OCI-LY7 (cell line): ENCODE data around the gene RDH5. TPM values are rescaled to one million over a fixed set of nuclear protein-coding genes. Genes with fewer than 3 reads are reported as not detected.

Experiments
- BruUV-seq: library from RNA; stranded (reverse); fragments of 400-500 nt; replicated peaks from 2 replicates; lab custom pipeline; 2021; lab: Mats Ljungman, UMichigan
- CTCF ChIA-PET: fragments of 300-600 bp; sonication (Branson Sonifier 250); formaldehyde crosslinking; loops from one replicate; lab custom pipeline; 2022; ENCODE audit warnings: antibody characterized with exemption; ENCODE audit not compliant: unreplicated experiment; lab: Charles Lee
- POLR2A ChIA-PET: fragments of 300-600 bp; sonication (Branson Sonifier 250); formaldehyde crosslinking; loops from one replicate; lab custom pipeline; 2022; ENCODE audit warnings: antibody characterized with exemption; lab: Charles Lee
- DNase-seq: peaks from one replicate; pipeline ENCODE4 v3.0.0-alpha.2; 2015; ENCODE audit warnings: low spot score
- H2AFZ ChIP-seq: fragments of 200-600 bp; sonication (generic), shearing (Covaris generic); 2 replicates; pipeline ENCODE4 v1.6.1; 2014; ENCODE audit warnings: mild to moderate bottlenecking, antibody characterized with exemption, low read length, moderate library complexity
- H3K27ac ChIP-seq: fragments of 200-600 bp; sonication (generic); 2 replicates; pipeline ENCODE4 v1.5.1; 2014; ENCODE audit warnings: mixed run types, low read depth, mild to moderate bottlenecking, moderate library complexity, low read length, inconsistent platforms; ENCODE audit not compliant: poor library complexity, severe bottlenecking
- H3K36me3 ChIP-seq: fragments of 200-600 bp; sonication (generic); 2 replicates; pipeline ENCODE4 v1.6.1; 2014; ENCODE audit warnings: mild to moderate bottlenecking, antibody characterized with exemption, low read length, moderate library complexity, mixed read lengths; ENCODE audit not compliant: insufficient read depth
- H3K4me1 ChIP-seq: fragments of 200-600 bp; sonication (generic); 2 replicates; pipeline ENCODE4 v1.5.1; 2014; ENCODE audit warnings: mild to moderate bottlenecking, low read length; ENCODE audit not compliant: insufficient read depth, poor library complexity, severe bottlenecking
- H3K4me2 ChIP-seq: fragments of 200-600 bp; sonication (generic); 2 replicates; pipeline ENCODE4 v1.6.1; 2014; ENCODE audit warnings: mild to moderate bottlenecking, low read length
- H3K4me3 ChIP-seq: fragments of 200-600 bp; sonication (generic); 2 replicates; pipeline ENCODE4 v1.5.1; 2014; ENCODE audit warnings: mild to moderate bottlenecking, low read depth, low read length; ENCODE audit not compliant: poor library complexity, severe bottlenecking
- H3K79me2 ChIP-seq: fragments of 200-600 bp; sonication (generic); 2 replicates; pipeline ENCODE4 v1.6.1; 2016; ENCODE audit warnings: low read depth, mild to moderate bottlenecking, low read length, moderate library complexity, mixed read lengths; ENCODE audit not compliant: insufficient read depth
- H3K9me2 ChIP-seq: fragments of 200-600 bp; sonication (generic); 2 replicates; pipeline ENCODE4 v1.6.1; 2016; ENCODE audit warnings: mild to moderate bottlenecking, low read length, mixed read lengths; ENCODE audit not compliant: insufficient read depth
- H3K9me3 ChIP-seq: fragments of 200-600 bp; sonication (generic); 2 replicates; pipeline ENCODE4 v1.6.1; 2014; ENCODE audit warnings: mild to moderate bottlenecking, mixed run types, low read length, mixed read lengths
- H4K20me1 ChIP-seq: fragments of 200-600 bp; sonication (generic); 2 replicates; pipeline ENCODE4 v1.6.1; 2014; ENCODE audit warnings: mild to moderate bottlenecking, antibody characterized with exemption, low read length, moderate library complexity, mixed read lengths; ENCODE audit not compliant: insufficient read depth
- CTCF ChIP-seq: fragments of 200-600 bp; sonication (generic); conservative IDR thresholded peaks from 2 replicates; pipeline ENCODE4 v1.5.1; 2014; ENCODE audit warnings: mild to moderate bottlenecking, antibody characterized with exemption, low read length, moderate library complexity, mixed read lengths
- EZH2phosphoT487 ChIP-seq: fragments of 200-600 bp; sonication (generic); IDR thresholded peaks from 2 replicates; pipeline ENCODE4 v1.6.1; 2018; ENCODE audit warnings: low read depth, borderline replicate concordance, mild to moderate bottlenecking, mixed run types, antibody characterized with exemption, low read length, moderate library complexity, mixed read lengths
- intact Hi-C: fragments of 100-400 bp; cut with micrococcal nuclease; formaldehyde crosslinking; loops from one replicate; pipeline ENCODE4 v1.10.0; 2022; ENCODE audit not compliant: unreplicated experiment
- total RNA-seq, 2 experiments: library from RNA; depleted of rRNA in 1 of 2; stranded (reverse); fragments of >200 nt in 1 of 2; shearing (Covaris generic) in 1 of 2; gene quantifications; 2 replicates each; pipeline ENCODE4 v1.2.3, GENCODE V29; 2014 to 2022

The RDH5 gene
- total RNA-seq, 2 experiments from 2014 or later = 6.2 to 20.1 TPM

- Histone ChIP-seq H4K20me1 (no peaks in the 10 kb centered on the region), H3K79me2 (no peaks in the 10 kb centered on the region), H3K36me3 (no peaks in the 10 kb centered on the region), H2AFZ (no peak overlapping the region), H3K9me2 (no peaks in the 10 kb centered on the region), H3K4me2 (no peak overlapping the region), H3K9me3 (no peaks in the 10 kb centered on the region), H3K4me3 (no peak overlapping the region), H3K27ac (no peak overlapping the region), H3K4me1 (no peaks in the 10 kb centered on the region)
- no peak for TF ChIP-seq EZH2phosphoT487
- TF ChIP-seq CTCF = no peak
- CTCF ChIA-PET = no interaction called here
- intact Hi-C loops = no loop called here
- POLR2A ChIA-PET = interaction anchor here (0.8 to 1.1 kb wide), 3 partner anchors 10 to 46 kb away, joined by 3 read pairs; no protein-coding TSS in a partner anchor
- BruUV-seq = no TSS peak
- DNase-seq = no peak
Measured at GRCh38 chr12:55699471-55700055, 20.6 kb upstream of the RDH5 start.

- no peaks in the 10 kb centered on the region for H4K20me1 ChIP-seq
- no peaks in the 10 kb centered on the region for H3K9me2 ChIP-seq
- H2AFZ ChIP-seq = no peak overlapping the region
- DNase-seq = no peak
- H3K4me1 ChIP-seq = no peaks in the 10 kb centered on the region
- no peak overlapping the region for H3K4me2 ChIP-seq
- no peaks in the 10 kb centered on the region for H3K79me2 ChIP-seq
- POLR2A ChIA-PET = interaction anchor here (1.0 kb wide), 1 partner anchor 11 kb away, joined by 3 read pairs; no protein-coding TSS in a partner anchor
- H3K9me3 ChIP-seq = no peaks in the 10 kb centered on the region
- H3K4me3 ChIP-seq = no peak overlapping the region
- H3K36me3 ChIP-seq = no peaks in the 10 kb centered on the region
- intact Hi-C loops = no loop called here
- CTCF ChIA-PET = no interaction called here
- no peak overlapping the region for H3K27ac ChIP-seq
- no TSS peak for BruUV-seq
- no peak for TF ChIP-seq CTCF
- TF ChIP-seq EZH2phosphoT487 = no peak
Measured at GRCh38 chr12:55700255-55701018, 19.8 kb upstream of the RDH5 start.

- no TSS peak for BruUV-seq
Measured at GRCh38 chr12:55702861-55703260, 17.3 kb upstream of the RDH5 start.

More at GRCh38 chr12:55702861-55703260, 17.3 kb upstream of the RDH5 start:
- Histone ChIP-seq H2AFZ (no peak overlapping the region), H3K36me3 (no peaks in the 10 kb centered on the region), H3K9me3 (no peaks in the 10 kb centered on the region), H3K27ac (no peak overlapping the region), H3K9me2 (no peaks in the 10 kb centered on the region), H3K4me3 (no peak overlapping the region), H3K79me2 (no peaks in the 10 kb centered on the region), H3K4me1 (peaks cover 8% of the 10 kb centered on the region), H3K4me2 (no peak overlapping the region), H4K20me1 (no peaks in the 10 kb centered on the region)
- ChIA-PET CTCF (no interaction called here), POLR2A (no interaction called here)
- no peak for TF ChIP-seq CTCF
- TF ChIP-seq EZH2phosphoT487 = no peak
- intact Hi-C loops = no loop called here
- DNase-seq = no peak
